Urothelium cell line (cell line): ENCODE data around the gene CTBP1.

Source experiments
- DNase-seq: peaks from one replicate; pipeline ENCODE4 v3.0.0; 2011; ENCODE audit warnings: low spot score, mixed read lengths
- FAIRE-seq: peaks from 2 replicates; lab custom pipeline; 2011; peaks lifted over from hg19 to GRCh38; lab: Jason Lieb, UNC

The CTBP1 gene

GRCh38 chr4:1250921-1251772 lies 2.2 kb upstream of the CTBP1 start:
- FAIRE-seq (no peak), DNase-seq (no peak)

GRCh38 chr4:1250527-1250812 lies 1.5 kb upstream of the CTBP1 start:
- no peak for FAIRE-seq

GRCh38 chr4:1249731-1250526 lies 999 bp upstream of the CTBP1 start:
- peak; percentile 23 for DNase-seq

More at GRCh38 chr4:1250527-1250812, 1.5 kb upstream of the CTBP1 start:
- no peak for DNase-seq

GRCh38 chr4:1249148-1249730 lies 309 bp upstream of the CTBP1 start:
- DNase-seq (peak; percentile 87), FAIRE-seq (no peak)

More at GRCh38 chr4:1249731-1250526, 999 bp upstream of the CTBP1 start:
- no peak for FAIRE-seq

GRCh38 chr4:1247864-1248244 lies 1.1 kb downstream of the CTBP1 start:
- DNase-seq: no peak
- no peak for FAIRE-seq

GRCh38 chr4:1246901-1247863 lies 1.7 kb downstream of the CTBP1 start:
- DNase-seq (peak; percentile 12), FAIRE-seq (no peak)

GRCh38 chr4:1246111-1246881 lies 2.6 kb downstream of the CTBP1 start:
- FAIRE-seq (no peak), DNase-seq (no peak)

- FAIRE-seq: no peak
These were observed 3.4 kb downstream of the CTBP1 start for GRCh38 chr4:1245481-1246051.

GRCh38 chr4:1244978-1245471 lies 3.9 kb downstream of the CTBP1 start:
- no peak for DNase-seq
- no peak for FAIRE-seq

More at GRCh38 chr4:1245481-1246051, 3.4 kb downstream of the CTBP1 start:
- DNase-seq: no peak

- FAIRE-seq (no peak), DNase-seq (no peak)
These were observed 4.6 kb downstream of the CTBP1 start for GRCh38 chr4:1244081-1244977.

GRCh38 chr4:1243451-1244080 lies 5.4 kb downstream of the CTBP1 start:
- DNase-seq (no peak), FAIRE-seq (no peak)

- FAIRE-seq: no peak
These were observed 6.2 kb downstream of the CTBP1 start for GRCh38 chr4:1242506-1243450.

GRCh38 chr4:1241936-1242505 lies 6.9 kb downstream of the CTBP1 start:
- FAIRE-seq (no peak), DNase-seq (no peak)

More at GRCh38 chr4:1242506-1243450, 6.2 kb downstream of the CTBP1 start:
- no peak for DNase-seq

- no peak for DNase-seq
- FAIRE-seq: no peak
These were observed 7.4 kb downstream of the CTBP1 start for GRCh38 chr4:1241466-1241935.

GRCh38 chr4:1240721-1241465 lies 8.0 kb downstream of the CTBP1 start:
- no peak for FAIRE-seq

GRCh38 chr4:1239950-1240307 lies 9.0 kb downstream of the CTBP1 start:
- FAIRE-seq (no peak), DNase-seq (no peak)

More at GRCh38 chr4:1240721-1241465, 8.0 kb downstream of the CTBP1 start:
- DNase-seq: no peak
